Central memory CD4-positive, alpha-beta T cell (primary cell): ENCODE measurements around the gene TNPO2.
"Not testable (repeated sequence)": the region's sequence is repeated elsewhere in the genome, so short reads cannot be mapped to it uniquely, and the experiment has no call there.

Source experiments
- DNase-seq: peaks from one replicate; pipeline ENCODE4 v3.0.0; 2022

TNPO2 gene

DNA sequence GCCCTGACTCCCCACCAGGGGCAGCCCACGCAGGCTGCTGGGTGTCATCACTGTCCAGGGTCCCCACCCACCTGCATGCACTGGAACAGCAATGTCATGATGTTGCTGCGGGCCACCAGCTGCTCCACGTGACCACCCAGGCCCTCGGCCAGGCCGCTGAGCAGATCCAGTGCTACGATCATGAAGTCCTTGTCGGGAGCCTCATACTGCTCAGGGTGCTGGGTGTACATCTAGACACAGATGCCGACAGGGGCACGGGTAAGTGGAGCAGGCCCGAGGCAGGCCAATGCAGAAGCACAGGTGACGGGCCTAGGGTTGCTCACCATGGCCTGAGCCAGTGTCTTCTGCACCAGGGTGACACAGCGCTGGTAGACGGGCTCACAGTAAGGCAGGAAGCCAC, 18.6 kb downstream of the TNPO2 start:
- DNase-seq, result no peak

DNA sequence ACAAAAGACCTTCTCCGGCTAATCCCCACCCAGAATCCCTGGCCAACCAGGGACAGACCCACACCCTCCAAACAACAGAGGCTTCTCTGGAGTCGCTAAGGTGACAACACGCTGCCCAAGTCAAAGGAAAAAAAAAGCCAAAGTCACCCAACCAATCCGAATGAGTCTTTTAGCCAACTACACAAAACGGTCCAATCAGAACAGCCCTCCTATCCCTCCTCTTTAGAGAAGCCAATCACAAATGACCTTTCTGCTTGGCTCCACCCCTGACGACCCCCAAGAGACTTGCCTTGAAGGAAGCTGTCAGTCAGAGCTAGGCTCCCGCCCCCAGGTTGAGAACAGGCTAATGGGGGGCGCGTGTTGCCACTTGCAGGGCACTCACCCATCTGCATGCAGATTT, 20.7 kb downstream of the TNPO2 start:
- no peak for DNase-seq

DNA sequence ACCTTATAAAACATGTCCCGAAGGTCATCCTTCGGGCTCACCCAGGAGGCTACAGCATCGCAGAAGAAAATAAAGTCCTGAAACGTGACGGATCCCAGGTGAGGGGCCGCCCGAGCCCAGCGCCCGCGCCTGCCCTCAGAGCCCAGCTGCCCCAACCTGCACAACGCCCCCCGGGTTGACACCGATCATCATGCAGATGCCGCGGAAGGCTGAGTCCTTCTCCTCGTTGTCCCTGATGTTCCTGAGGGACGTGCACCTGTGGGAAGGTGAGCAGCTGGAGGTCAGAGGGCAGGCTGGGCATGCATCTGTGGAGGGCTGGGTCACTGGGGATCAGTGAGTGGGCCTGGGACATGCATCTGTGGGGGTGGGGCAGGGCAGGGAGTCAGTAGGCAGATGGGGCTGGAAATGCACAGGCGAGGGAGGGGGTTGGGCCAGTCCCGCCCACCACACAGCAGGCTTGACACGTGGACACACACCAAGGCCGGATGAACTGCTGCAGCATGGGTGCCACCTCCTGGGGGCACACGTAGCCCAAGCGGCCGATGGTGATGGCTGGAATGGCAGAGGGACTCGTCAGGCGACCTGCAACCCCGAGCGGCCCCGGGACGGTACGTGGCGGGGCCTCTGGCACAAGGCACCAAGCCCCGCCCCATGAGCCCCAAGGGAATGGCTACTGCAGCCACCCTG, 22.0 kb downstream of the TNPO2 start:
- no peak for DNase-seq

DNA sequence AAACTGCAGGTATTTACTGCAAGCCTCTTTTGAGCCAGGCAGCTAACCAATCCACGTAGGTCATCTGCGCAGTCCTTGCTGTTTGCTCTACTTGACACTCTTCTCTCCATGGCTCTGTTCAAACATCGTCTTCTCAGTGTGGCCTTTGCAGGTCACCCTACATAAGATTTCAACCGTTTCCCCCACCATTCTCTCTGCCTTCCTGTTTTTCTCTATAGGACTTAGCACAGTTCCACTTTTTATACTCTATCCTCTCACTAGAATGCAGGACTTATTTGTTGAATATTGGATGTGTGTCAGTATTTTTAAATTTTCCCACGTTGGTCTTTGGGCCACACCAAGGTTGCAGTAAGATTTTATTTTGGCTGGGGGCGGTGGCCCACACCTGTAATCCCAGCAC, 25.6 kb downstream of the TNPO2 start:
- DNase-seq, result no peak

DNA sequence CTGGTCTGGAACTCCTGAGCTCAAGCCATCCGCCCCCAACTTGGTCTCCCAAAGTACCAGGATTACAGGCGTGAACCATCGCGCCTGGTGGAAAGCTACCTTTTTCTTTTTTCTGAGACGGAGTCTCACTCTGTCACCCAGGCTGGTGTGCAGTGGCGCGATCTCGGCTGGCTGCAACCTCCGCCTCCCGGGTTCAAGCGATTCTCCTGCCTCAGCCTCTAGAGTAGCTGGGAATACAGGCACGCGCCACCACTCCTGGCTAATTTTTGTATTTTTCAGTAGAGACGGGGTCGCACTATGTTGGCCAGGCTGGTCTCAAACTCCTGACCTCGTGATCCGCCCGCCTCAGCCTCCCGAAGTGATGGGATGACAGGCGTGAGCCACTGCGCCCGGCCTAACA, 26.3 kb downstream of the TNPO2 start:
- DNase-seq, result not testable (repeated sequence)

DNA sequence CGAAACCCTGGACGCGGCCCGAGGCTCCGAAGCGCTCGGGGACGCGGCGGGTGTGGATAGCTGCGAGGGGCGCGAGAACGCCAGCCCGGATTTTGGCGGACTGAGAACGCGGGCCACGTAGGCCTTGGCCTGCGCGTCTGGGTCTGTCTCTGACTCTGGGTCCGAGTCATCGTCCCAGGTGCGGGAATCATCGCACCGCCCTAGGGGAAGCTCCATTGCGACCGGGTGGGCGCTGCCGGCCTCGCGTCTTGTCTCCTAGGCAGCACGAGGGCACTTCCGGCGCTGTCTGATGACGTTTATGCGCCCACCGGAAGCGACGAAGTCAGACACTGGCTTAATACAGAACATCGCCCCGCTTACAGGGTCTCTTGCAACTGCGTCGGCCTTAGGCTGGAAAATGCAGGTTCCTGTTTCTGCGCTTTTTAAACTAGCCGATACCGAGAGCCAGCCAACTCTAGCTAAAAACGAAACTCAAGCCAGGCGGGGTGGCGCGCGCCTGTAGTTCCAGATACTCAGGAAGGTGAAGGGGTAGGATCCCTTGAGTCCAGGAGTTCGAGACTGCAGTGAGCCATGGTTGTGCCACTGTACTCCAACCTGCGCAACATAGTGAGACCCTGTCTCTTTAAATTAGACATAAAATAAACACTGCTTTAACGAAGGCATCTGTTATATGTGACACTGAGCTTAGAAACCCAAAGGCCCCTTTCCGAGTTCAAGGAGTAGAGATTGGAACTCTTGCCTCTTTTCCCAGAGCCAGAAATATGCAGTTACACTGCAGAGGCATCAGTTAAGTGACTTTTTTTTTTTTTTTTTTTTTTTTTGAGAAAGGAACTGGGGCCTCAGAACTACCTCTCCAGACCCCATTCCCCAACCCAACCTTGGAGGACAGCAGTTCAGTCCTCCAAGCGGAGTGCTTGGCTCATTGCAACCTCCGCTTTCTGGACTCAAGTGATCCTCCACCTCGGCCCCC, 27.1 kb downstream of the TNPO2 start, which contains the start of gene FBXW9:
TSS of gene FBXW9 (minus strand) at position 266 of the 970 bp plus-strand sequence. CDS start at position 216, 50 bp downstream.
- DNase-seq, result peak; percentile 90

DNA sequence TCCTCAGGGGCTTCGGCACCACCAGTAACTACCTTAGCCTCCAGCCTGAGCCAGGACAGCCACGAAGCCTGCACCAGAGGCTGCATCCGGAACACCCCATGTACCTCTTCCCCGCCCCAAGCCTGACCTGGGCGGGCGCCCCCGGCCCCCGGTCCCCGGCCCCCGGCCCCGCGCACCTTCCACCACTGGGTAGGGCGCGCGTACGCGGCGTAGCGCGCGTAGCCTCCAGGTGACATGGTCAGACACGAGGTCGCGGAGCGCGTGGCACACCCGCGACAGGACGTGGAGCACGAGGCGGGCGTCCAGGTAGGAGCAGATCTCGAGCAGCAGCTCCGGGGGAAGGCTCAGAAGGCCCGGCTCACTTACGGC, 27.8 kb downstream of the TNPO2 start:
- DNase-seq, result no peak

DNA sequence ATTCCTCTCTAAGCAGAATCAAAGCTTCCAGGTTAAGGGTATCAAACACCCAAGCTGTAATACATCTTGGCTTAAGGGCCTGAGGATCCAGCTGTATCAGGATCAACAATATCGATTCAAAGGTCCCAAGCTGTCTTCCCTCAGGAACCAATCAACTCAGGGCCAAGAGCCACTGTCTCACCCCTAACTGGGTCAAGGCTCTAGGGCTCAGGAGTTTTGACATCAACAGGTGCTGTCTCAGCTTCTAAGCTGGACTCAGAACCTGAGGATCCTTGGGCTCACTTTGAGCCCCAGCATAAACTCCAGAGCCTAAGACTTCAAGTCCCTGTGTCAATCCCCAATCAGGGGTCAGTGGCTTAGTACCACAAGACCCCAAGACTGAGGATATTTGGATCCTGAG, 28.2 kb downstream of the TNPO2 start:
- DNase-seq, result no peak

DNA sequence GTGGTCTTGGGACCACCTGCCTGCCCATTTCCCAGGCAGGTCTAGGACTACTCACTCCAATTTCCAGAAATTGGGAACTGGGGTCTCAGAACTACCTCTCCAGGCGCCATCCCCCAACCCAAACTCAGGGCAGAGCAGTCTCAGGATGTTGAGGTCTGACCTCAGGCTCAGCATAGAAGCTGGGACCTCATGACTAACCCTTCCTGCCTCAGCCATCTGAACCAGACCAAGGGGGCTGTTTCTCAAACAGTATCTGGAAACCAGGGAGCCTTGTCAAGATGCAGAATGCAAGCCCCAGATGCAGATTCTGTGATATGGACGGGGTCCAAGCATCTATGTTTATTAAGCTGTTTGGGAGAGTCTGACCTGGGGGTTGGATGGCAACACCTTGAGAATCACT, 28.6 kb downstream of the TNPO2 start:
- no peak for DNase-seq

DNA sequence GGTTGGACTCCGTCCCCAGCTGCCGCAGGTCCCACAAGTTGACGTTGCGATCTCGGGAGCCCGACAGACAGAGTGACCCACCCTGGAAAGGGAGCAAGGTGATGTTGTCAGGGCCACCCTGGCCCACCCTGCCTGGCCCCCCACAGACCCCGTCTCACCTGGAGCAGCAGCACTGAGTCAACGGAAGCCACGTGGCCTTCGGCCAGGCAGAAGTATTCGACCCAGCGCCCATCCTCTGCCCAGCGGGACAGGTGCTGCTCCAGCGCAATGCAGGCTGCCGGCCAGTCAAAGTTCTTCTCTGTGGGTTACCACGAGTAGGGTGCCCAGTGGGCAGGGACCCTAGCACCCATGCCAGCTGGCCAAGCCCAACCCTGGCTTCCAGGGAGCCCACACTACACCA, 29.1 kb downstream of the TNPO2 start:
- no peak for DNase-seq

DNA sequence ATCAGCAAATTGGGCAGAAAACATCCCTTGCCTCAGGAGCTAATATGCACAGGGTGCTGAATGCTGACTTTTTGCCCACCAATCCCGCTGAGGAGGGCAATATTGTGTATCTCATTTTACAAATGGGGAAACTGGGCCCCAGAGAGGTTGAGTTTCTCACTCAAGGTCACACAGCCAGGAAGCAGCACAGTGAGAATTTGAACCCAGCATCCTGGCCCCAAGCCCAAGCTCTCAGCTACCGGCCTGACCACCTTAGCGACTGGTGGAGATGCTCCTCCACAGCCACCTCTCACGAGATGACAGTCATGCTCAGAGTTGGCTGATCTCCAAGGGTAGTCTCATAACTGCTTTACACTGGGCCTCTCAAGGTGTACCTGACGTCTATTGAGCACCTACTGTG, 30.8 kb downstream of the TNPO2 start:
- DNase-seq, result no peak

DNA sequence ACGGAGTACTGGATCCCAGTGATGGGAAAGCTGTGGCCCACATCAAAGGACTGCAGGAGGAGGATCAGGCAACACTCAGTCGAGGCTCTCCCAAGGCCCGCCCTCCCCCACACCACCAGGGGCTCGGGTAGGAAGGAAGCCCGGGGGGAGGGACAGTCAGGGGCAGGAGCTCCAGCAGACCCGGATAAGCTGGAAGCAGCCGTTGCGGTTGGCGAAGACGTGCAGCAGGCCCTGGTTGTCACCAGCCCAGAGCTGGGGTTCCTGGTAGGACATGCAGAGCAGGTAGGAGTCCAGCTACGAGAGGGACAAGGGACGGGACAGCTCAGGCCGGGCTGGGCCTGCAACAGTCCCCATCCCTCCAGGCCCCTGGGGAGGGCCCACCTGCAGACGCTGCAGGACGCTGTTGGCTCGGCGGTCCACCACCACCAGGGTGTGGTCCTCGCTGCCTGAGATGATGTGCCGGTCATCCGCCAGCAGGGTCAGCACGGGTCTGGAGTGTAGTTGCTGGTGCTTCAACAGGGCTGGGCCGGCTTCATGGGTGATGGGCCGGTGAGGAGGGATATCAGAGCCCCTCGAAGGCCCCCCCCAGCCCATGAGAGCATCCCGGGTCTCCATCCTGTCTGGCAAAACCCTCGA, 34.0 kb downstream of the TNPO2 start:
- DNase-seq, result no peak

DNA sequence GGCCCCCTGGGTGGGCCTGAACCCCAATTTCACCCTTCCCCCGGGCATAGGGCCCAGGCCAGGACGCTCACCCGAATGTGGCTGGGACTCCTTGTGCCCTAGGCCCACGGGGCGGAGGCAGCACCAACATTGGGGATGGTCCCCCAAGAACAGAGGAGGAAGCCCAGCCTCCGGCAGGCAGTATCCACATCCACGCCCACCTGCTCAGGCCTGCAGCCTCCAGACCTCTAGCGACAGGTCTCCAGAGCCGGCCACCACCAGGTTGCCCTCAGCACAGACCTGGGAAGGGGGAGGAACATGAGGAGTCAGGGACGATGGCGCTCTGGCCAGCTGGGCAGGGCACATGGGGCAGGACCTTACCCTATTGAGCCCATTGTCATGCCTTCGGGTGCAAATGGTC, 34.7 kb downstream of the TNPO2 start:
- DNase-seq, result no peak

DNA sequence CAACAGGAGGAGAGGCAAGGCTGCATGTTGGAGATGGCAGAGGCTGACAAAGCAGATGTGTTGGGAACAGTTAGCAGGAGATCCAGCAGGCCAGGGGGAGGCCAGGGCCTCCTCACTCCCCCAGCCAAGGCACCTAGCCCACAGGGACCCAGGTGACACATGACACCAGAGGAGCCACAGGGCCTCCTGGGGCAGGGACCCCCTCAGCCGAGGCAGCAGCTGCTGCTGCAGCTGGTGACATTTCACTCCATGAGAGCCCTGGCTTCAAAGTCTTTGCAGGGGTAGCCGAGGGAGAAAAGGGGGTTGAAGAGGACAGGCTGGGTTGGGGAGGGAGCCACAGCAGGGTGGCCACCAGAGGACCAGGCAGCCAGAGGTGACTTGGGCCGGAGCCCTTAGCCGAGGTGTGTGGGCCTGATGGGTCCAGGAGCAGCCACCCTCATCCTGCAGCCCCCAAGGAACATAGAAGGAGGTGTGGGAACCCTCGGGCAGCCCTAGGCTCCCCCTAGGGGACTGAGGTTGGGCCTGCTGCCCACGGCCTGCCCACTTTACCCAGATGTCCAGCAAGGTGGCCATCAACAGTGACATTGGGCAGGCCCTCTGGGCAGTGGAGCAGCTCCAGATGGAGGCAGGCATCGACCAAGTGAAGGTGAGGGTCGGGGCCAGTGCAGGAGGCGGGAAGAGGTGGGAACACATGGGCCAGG, 36.1 kb downstream of the TNPO2 start, which contains the start of gene GNG14:
TSS of gene GNG14 (plus strand) at position 503 of the 701 bp plus-strand sequence. CDS start at position 554, 51 bp downstream.
- DNase-seq, result no peak

DNA sequence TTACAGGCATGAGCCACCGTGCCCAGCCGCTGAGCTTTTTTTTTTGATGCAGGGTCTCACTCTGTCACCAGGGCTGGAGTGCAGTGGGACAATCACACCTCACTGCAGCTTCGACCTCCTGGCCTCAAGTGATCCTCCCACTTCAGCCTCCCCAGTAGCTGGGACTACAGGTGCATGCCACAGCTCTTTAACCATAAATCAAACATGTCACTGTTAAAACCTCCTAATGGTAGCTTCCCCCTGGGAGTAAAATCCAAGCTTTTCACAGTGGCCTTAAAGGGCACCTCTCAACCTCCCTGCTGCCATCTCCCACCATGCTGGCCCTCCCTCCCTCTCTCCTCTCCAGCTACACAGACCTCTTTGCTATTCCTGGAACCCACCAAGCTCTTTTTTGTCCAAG, 37.9 kb downstream of the TNPO2 start:
- DNase-seq, result no peak

DNA sequence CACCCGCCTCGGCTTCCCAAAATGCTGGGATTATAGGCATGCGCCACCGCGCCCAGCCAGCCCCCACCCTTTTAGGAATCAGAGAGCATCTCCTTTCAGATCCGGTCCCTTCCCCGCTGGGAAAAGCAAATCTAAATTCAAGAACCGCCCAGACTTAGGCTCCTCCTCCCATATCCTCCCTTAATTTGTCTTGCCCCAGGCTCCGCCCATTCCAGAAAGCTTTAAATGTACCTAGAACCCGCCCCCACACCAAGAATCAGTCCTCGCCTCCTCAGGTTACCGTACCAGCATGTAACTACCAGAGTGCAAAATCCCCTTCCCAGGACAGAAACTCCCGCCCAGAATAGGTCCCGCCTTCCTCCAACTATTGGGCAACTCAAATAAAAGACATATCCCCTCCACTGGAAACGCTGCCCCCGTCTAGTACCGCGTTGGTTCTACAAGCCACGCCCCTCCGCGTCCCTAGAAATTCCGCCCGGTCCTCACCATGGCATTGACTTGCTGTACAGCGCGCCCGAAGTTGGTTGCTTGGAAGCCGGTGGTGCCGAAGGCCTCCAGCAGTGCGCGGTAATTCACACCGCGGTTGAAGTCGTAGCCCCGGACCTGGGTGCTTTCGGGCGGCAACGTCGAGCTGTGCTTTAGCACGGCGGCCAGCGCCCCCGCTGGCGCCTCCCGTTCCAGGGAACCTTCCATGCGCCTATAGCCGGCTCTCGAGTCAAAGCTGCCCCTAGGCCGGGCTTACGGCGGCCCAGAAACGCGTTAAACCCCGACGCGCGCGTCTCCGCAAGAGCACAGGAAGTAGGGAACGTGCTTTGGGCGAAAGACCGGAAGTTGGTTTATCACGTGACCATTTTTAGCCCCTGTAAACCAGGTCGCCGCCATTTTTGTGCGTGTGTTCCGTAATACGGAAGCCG, 42.4 kb downstream of the TNPO2 start, which contains the start of gene DHPS:
TSS of gene DHPS (minus strand) at position 807 of the 914 bp plus-strand sequence. CDS start at position 693, 114 bp downstream.
- peak; percentile 94 for DNase-seq

DNA sequence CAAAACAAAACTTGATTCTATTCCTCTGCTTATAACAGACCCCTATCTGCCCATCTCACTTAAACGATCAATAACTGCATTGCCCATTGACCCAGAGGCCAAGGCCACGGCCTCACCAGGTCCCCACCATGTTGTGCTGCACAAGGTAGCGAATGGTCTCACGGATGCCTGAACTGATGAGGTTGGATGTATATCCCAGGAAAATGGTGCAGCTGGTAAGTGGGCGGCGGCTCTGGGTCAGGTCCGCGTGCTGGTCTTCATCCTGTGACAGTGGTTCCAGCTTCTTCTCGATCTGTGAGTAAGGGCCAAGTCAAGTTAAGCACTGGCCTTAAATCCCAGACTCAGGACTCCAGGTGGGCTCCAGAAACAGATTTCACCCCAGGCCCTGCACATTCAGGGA, 43.7 kb downstream of the TNPO2 start:
- no peak for DNase-seq

DNA sequence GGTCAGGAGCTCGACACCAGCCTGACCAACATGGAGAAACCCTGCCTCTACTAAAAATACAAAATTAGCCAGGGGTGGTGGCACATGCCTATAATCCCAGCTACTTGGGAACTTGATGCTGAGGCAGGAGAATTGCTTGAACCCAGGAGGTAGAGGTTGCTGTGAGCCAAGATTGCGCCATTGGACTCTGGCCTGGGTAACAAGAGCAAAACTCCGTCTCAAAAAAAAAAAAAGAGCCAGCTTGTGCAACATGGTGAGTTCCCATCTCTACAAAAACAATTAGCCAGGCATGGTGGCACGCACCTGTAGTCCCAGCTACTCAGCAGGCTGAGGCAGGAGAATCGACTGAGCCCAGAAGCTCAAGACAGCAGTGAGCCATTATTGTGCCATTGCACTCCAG, 45.7 kb downstream of the TNPO2 start:
- not testable (repeated sequence) for DNase-seq

DNA sequence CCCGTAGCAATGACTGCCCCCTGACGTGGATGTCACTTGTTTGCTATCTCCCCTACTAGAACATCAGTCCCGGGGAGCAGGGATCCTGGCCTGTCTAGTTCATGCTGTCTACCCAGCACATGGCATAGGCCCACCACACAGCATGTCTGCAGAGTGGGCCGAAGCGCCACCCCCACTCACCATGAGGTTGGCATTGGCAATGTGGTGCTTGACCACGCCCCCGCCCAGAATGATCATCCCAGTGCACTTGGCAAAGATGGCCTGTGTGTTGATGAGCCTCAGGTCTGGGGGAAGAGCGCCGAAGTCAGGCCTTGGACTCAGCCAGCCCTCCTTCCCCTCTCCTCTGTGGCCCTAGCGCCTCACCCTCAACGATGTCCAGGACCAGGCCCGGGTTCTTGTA, 46.8 kb downstream of the TNPO2 start:
- no peak for DNase-seq

DNA sequence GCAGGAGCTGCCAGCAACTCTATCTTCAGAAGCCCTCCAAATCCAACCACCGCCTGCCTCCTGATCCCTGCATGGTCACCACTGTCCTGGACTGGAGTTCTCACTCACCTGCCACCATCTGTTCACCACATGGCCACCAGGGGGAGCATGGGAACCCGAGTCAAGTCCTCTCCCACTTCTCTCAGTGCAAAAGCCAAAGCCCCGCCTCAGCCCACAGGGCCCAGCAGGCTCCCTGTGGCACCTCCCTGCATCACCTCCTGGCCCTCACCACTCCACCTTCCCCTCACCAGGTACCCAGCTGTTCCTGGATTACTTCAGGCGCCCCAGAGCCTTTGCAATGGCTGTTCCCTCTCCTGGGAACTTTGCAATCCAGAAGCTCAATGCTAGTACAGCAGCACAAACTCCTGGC, 47.3 kb downstream of the TNPO2 start:
- peak; percentile 66 for DNase-seq

DNA sequence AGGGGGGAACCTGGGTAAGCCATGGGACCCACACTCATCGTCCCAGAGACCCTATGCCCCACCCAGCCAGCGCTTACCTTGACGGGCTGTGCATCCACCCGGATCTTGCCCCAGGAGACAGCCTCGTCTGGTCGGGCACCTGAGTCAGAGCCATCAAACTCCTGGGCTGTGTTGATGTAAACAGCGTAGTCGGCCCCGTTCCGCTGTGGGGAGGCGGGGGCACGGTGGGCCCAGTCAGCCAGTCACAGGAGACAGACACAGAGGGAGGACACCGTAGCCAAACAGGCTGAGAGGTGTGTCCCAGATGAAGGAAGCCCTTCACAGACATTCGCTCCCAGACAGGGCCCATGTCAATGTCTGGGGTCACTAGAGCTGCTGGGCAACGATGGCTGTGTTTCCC, 47.8 kb downstream of the TNPO2 start:
- no peak for DNase-seq

DNA sequence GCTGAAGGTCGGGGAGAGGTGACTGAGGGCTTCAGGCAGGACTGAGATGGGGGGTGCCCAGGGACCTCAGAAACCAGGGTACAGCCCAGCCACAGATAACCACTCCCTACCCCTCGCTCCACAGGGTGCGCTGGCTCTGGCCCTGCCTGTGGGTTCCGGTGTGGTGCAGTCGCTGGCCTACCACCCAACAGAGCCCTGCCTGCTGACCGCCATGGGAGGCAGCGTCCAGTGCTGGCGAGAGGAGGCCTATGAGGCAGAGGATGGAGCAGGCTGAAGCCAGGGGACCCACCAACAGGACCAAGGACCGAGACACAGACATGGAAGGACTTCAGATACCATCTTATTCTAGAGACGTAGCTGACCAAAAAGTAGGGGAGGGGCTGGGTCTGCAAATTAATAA, 48.3 kb downstream of the TNPO2 start:
- DNase-seq, result no peak
